ENCODE measurements around the gene CFD.

Gene CFD

DNA sequence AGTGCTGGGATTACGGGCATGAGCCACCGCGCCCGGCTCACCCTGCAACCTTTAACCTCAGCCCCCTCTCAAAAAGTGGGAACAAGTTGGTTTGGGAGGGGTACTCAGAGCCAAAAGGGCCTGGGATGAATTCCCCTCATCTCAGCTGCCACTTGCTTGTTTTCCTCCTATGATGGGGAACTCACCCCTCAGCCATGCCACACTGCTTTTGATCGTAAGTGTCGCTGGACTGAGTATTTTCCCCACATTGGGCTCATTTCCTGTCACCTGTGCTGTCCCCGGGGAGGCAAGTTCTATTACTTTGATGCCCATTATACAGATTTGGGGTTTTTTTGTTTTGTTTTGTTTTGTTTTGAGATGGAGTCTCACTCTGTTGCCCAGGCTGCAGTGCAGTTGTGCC is 47.0 kb downstream of the CFD start:
- DNase-seq (ENCODE audit: low spot score): no peak

DNA sequence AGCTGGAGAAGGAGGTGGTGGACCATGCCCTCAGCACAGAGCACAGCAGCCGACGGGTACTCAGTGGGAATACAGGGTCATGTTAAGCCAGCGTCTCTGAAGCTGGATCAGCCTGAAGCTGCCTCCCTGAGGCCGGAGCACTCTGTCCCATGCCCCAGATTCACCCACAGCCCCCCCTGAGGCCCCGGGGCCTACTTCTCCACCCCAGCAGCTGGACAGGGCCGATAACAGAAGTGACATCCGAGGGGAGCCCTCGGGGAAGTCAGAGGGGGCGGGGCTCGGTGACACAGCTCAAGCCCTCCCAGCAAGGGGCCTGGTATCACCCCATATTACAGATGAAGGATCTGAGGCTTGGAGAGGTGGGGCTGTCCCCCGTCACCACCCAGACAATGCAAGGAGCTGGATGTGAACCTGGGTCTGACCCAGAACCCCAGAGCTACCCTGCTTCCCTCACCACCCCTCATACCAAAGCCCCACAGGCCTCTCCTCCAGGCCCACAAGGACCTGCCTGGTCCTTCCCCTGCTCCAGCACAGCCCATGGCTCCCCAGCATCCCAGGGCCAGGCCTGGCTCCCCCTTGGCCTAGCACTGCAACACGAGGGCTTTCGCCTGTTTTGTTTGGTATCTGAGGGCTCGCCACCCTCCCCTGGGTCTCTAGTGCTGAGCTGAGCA is 47.9 kb downstream of the CFD start:
- DNase-seq (ENCODE audit: low spot score): peak; percentile 2

DNA sequence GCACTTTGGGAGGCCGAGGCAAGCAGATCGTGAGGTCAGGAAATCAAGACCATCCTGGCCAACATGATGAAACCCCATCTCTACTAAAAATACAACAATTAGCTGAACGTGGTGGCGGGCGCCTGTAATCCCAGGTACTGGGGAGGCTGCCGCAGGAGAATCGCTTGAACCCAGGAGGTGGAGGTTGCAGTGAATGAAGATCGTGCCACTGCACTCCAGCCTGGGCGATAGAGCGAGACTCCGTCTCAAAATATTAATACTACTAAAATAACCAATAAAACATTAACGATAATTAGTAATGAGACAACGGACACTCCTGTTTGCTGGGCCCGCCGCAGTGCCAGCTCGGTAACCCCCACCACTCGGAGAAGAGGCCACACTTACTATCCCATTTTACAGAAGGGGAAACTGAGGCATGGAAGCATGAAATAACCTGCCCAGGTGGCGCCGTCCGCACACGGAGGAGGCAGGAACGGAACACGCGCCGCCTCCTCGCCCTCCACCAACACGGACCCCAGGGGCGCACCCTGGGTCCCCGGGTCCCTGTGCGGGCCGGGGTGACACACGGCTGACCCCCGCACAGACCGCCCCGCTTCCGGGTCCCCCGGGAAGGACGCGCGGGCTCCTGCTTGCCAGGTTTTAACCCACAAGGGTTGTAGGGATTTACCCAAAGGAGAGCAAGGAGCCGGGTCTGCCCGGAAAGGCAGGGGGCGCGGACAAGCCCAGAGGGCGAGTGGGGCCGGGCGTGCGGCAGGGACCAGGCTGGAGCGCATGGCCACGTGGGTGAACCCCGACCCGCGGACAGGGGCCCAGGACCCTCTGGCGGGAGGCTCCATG is 52.0 kb downstream of the CFD start:
- peak; percentile 40 for DNase-seq (ENCODE audit: low spot score)

DNA sequence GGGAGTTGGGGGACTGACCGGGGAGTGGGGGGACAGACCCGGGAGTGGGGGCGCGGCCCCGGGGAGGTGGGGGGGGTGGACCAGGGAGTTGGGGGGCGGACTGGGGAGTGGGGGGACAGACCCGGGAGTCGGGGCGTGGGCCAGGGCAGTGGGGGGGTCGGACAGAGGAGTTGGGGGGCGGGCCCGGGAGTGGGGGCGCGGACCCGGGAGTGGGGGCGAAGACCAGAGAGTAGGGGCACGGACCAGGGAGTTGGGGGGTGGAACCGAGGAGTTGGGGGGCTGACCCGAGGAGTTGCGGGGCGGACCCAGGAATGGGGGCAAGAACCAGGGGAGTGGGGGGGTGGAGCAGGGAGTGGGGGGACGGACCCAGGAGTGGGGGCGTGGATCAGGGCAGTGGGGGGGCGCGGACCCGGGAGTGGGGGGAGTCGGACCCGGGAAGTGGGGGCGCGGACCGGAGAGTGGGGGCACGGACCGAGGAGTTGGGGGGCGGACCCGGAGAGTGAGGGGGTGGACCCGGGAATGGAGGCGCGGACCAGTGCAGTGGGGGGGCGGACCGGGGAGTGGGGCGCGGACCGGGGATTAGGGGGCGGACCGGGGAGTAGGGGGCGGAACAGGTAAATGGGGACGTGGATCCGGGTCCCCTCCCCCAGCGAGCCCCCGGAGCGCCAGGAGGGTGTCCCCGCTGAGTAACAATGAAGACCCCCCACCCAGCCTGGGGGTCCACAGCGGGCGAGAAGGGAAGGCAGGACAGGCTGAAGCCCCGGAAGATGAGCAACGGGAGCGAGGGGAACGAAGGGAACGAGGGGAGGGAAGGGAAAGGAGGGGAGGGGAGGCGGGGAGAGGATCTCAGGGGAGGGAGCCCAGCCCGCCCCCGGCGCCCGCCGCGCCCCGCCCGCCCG is 53.0 kb downstream of the CFD start:
- peak; percentile 3 for DNase-seq (ENCODE audit: low spot score)

Measured in iPS-NIHi11 (cell line).